Suprapubic skin (tissue), 4 donors: ENCODE data around the gene CHST14. TPM values are rescaled to one million over a fixed set of nuclear protein-coding genes. Genes with fewer than 3 reads are reported as not detected.
A peak's percentile ranks its signal among the peaks of the same experiment; 100 is the strongest.

Experiments
- DNase-seq, 2 donors: peaks; one replicate each; pipeline ENCODE4 v3.0.0-alpha.2; 2019; ENCODE audit warnings: low spot score in 2 of 2
- H3K27ac ChIP-seq: fragments of 200-600 bp; sonication (generic); one replicate; pipeline ENCODE4 v1.5.1; 2019
- H3K27me3 ChIP-seq: fragments of 200-600 bp; sonication (generic); one replicate; pipeline ENCODE4 v1.5.1; 2019
- H3K36me3 ChIP-seq: fragments of 200-600 bp; sonication (generic); one replicate; pipeline ENCODE4 v1.5.1; 2019
- H3K4me1 ChIP-seq: fragments of 200-600 bp; sonication (generic); one replicate; pipeline ENCODE4 v1.5.1; 2019
- H3K4me3 ChIP-seq: fragments of 200-600 bp; sonication (generic); one replicate; pipeline ENCODE4 v1.5.1; 2019; ENCODE audit warnings: mild to moderate bottlenecking
- H3K9me3 ChIP-seq: fragments of 200-600 bp; sonication (generic); one replicate; pipeline ENCODE4 v1.5.1; 2019
- CTCF ChIP-seq, 2 donors: fragments of 200-600 bp in 1 of 2; fragments of 450-650 bp in 1 of 2; sonication (generic) in 1 of 2; IDR thresholded peaks; one replicate each; pipeline ENCODE4 v1.5.1; 2016 to 2019; ENCODE audit warnings: antibody characterized with exemption in 2 of 2, mild to moderate bottlenecking in 1 of 2, moderate library complexity in 1 of 2
- EP300 ChIP-seq: sonication (generic); formaldehyde crosslinking; IDR thresholded peaks from one replicate; pipeline ENCODE4 v1.6.1; 2017; ENCODE audit warnings: antibody characterized with exemption
- POLR2A ChIP-seq, 2 donors: fragments of 450-650 bp; IDR thresholded peaks; one replicate each; pipeline ENCODE4 v1.6.1; 2017; ENCODE audit warnings: antibody characterized with exemption in 2 of 2, mild to moderate bottlenecking in 2 of 2, moderate library complexity in 2 of 2
- POLR2AphosphoS5 ChIP-seq, 3 donors: sonication (generic); formaldehyde crosslinking; IDR thresholded peaks; one replicate each; pipeline ENCODE4 v1.6.1; 2017; ENCODE audit warnings: antibody characterized with exemption in 3 of 3
- WGBS: methylation state at CpG from one replicate; pipeline ENCODE4 v1.1.5; 2018; 5-methylcytosine and 5-hydroxymethylcytosine counted together
- total RNA-seq, 4 donors: library from RNA; depleted of rRNA; stranded (reverse); fragments of >200 nt; gene quantifications; one replicate each; pipeline ENCODE4 v1.1.0, GENCODE V29; 2016

Gene CHST14
- total RNA-seq, 4 donors from 2014 or later = 6.9 to 13.6 (median 8.3) TPM

GRCh38 chr15:40441565-40442531, 28.9 kb upstream of the CHST14 start:
- WGBS = 0% methylated on average over 11 of the region's 119 CpGs
- Histone ChIP-seq H3K9me3 (no peaks in the 10 kb centered on the region), H3K4me1 (peaks cover 56% of the 10 kb centered on the region), H3K27ac (peak overlapping the region; percentile 8), H3K27me3 (peaks cover 11% of the 10 kb centered on the region), H3K4me3 (peak overlapping the region; percentile 93), H3K36me3 (no peaks in the 10 kb centered on the region)
- TF ChIP-seq EP300 (no peak), CTCF (IDR thresholded peaks at IDR 0.05) (no peak), POLR2A (IDR thresholded peaks at IDR 0.05) (no peak), POLR2AphosphoS5 (IDR thresholded peaks at IDR 0.05) (no peak)
- no peak for DNase-seq

GRCh38 chr15:40443255-40443654, 27.5 kb upstream of the CHST14 start:
- Histone ChIP-seq H3K36me3 (no peaks in the 10 kb centered on the region), H3K27me3 (no peaks in the 10 kb centered on the region), H3K4me1 (peaks cover 42% of the 10 kb centered on the region), H3K9me3 (no peaks in the 10 kb centered on the region), H3K4me3 (no peak overlapping the region), H3K27ac (no peak overlapping the region)
- WGBS = 73% methylated on average over 4 of the region's 4 CpGs
- TF ChIP-seq POLR2AphosphoS5 (IDR thresholded peaks at IDR 0.05) (no peak), CTCF (IDR thresholded peaks at IDR 0.05) (no peak), POLR2A (IDR thresholded peaks at IDR 0.05) (no peak), EP300 (no peak)
- DNase-seq = no peak

- H3K4me3 ChIP-seq = no peak overlapping the region
- H3K27me3 ChIP-seq = no peaks in the 10 kb centered on the region
- H3K36me3 ChIP-seq = no peaks in the 10 kb centered on the region
- no peak for TF ChIP-seq CTCF (IDR thresholded peaks at IDR 0.05)
- TF ChIP-seq POLR2A (IDR thresholded peaks at IDR 0.05) = no peak
- TF ChIP-seq POLR2AphosphoS5 (IDR thresholded peaks at IDR 0.05) = no peak
- TF ChIP-seq EP300 = no peak
- no peak overlapping the region for H3K27ac ChIP-seq
- peaks cover 40% of the 10 kb centered on the region for H3K4me1 ChIP-seq
- WGBS = 80% methylated on average over 3 of the region's 3 CpGs
- no peak for DNase-seq
- H3K9me3 ChIP-seq = no peaks in the 10 kb centered on the region
These were observed 26.9 kb upstream of the CHST14 start for GRCh38 chr15:40443846-40444245.

- WGBS = 86% methylated on average over 5 of the region's 5 CpGs
- Histone ChIP-seq H3K27ac (no peak overlapping the region), H3K36me3 (no peaks in the 10 kb centered on the region), H3K4me1 (peaks cover 35% of the 10 kb centered on the region), H3K4me3 (no peak overlapping the region), H3K27me3 (no peaks in the 10 kb centered on the region), H3K9me3 (no peaks in the 10 kb centered on the region)
- DNase-seq = no peak
- TF ChIP-seq POLR2A (IDR thresholded peaks at IDR 0.05) = no peak
- TF ChIP-seq EP300 = no peak
- TF ChIP-seq CTCF (IDR thresholded peaks at IDR 0.05) = no peak
- TF ChIP-seq POLR2AphosphoS5 (IDR thresholded peaks at IDR 0.05) = no peak
These were observed 26.0 kb upstream of the CHST14 start for GRCh38 chr15:40444736-40445135.

- TF ChIP-seq POLR2AphosphoS5 (IDR thresholded peaks at IDR 0.05) (no peak), POLR2A (IDR thresholded peaks at IDR 0.05) (no peak), EP300 (no peak), CTCF (IDR thresholded peaks at IDR 0.05) (no peak)
- DNase-seq = no peak
- Histone ChIP-seq H3K4me1 (peaks cover 32% of the 10 kb centered on the region), H3K27me3 (no peaks in the 10 kb centered on the region), H3K4me3 (no peak overlapping the region), H3K27ac (no peak overlapping the region), H3K9me3 (no peaks in the 10 kb centered on the region), H3K36me3 (no peaks in the 10 kb centered on the region)
- 43% methylated on average over 9 of the region's 9 CpGs for WGBS
These were observed 25.3 kb upstream of the CHST14 start for GRCh38 chr15:40445421-40445922.
